NT2/D1 (cell line): ENCODE measurements around the gene SH3RF1.

Source experiments
- DNase-seq: peaks from one replicate; pipeline ENCODE4 v3.0.0-alpha.2; 2011; ENCODE audit warnings: low read depth, low spot score
- H3K27me3 ChIP-seq: 2 replicates; pipeline ENCODE4 v1.6.0; 2011; ENCODE audit warnings: mild to moderate bottlenecking; ENCODE audit not compliant: insufficient read length, insufficient read depth
- H3K36me3 ChIP-seq: 2 replicates; pipeline ENCODE4 v1.6.1; 2011; ENCODE audit warnings: mild to moderate bottlenecking, low read length, mixed read lengths; ENCODE audit not compliant: insufficient read depth, insufficient read length
- H3K4me1 ChIP-seq: 2 replicates; pipeline ENCODE4 v1.5.1; 2011; ENCODE audit not compliant: insufficient read depth, insufficient read length
- H3K4me3 ChIP-seq: 2 replicates; pipeline ENCODE4 v1.5.1; 2011; ENCODE audit warnings: low read depth; ENCODE audit not compliant: insufficient read length
- H3K9ac ChIP-seq: 2 replicates; pipeline ENCODE4 v1.6.0; 2011; ENCODE audit warnings: low read depth; ENCODE audit not compliant: insufficient read length
- H3K9me3 ChIP-seq: 2 replicates; pipeline ENCODE4 v1.5.1; 2011; ENCODE audit warnings: mild to moderate bottlenecking, low read length; ENCODE audit not compliant: insufficient read depth
- SUZ12 ChIP-seq: IDR thresholded peaks from 2 replicates; pipeline ENCODE4 v1.6.1; 2011; ENCODE audit not compliant: insufficient read length, insufficient read depth; ENCODE audit errors: extremely low read depth
- YY1 ChIP-seq: IDR thresholded peaks from 2 replicates; pipeline ENCODE4 v1.6.1; 2011; ENCODE audit not compliant: insufficient read length, insufficient read depth
- ZNF274 ChIP-seq: IDR thresholded peaks from 2 replicates; pipeline ENCODE4 v1.6.1; 2011; ENCODE audit warnings: mild to moderate bottlenecking, low read depth, low read length

The SH3RF1 gene

GRCh38 chr4:169115897-169116254 lies 154.9 kb downstream of the SH3RF1 start:
- H3K4me1 ChIP-seq, result peaks cover 6% of the 10 kb centered on the region
- peaks cover 20% of the 10 kb centered on the region for H3K36me3 ChIP-seq
- H3K9me3 ChIP-seq, result no peaks in the 10 kb centered on the region
- H3K4me3 ChIP-seq, result no peak overlapping the region
- no peak for DNase-seq
- TF ChIP-seq ZNF274 (no peak), SUZ12 (no peak), YY1 (no peak)
- no peaks in the 10 kb centered on the region for H3K27me3 ChIP-seq
- no peak overlapping the region for H3K9ac ChIP-seq

GRCh38 chr4:169115144-169115896 lies 155.4 kb downstream of the SH3RF1 start:
- Histone ChIP-seq H3K9ac (no peak overlapping the region), H3K4me3 (no peak overlapping the region), H3K36me3 (peaks cover 20% of the 10 kb centered on the region), H3K9me3 (no peaks in the 10 kb centered on the region), H3K4me1 (peaks cover 6% of the 10 kb centered on the region), H3K27me3 (no peaks in the 10 kb centered on the region)
- no peak for TF ChIP-seq SUZ12
- TF ChIP-seq YY1, result no peak
- TF ChIP-seq ZNF274, result no peak
- no peak for DNase-seq

GRCh38 chr4:169114341-169114974 lies 156.3 kb downstream of the SH3RF1 start:
- no peaks in the 10 kb centered on the region for H3K27me3 ChIP-seq
- TF ChIP-seq SUZ12 (no peak), YY1 (no peak), ZNF274 (no peak)
- DNase-seq, result no peak
- no peak overlapping the region for H3K9ac ChIP-seq
- no peaks in the 10 kb centered on the region for H3K9me3 ChIP-seq
- peaks cover 6% of the 10 kb centered on the region for H3K4me1 ChIP-seq
- H3K4me3 ChIP-seq, result no peak overlapping the region
- peaks cover 20% of the 10 kb centered on the region for H3K36me3 ChIP-seq

GRCh38 chr4:169110633-169111032 lies 160.1 kb downstream of the SH3RF1 start:
- TF ChIP-seq SUZ12 (no peak), YY1 (no peak), ZNF274 (no peak)
- Histone ChIP-seq H3K4me1 (no peaks in the 10 kb centered on the region), H3K4me3 (no peak overlapping the region), H3K9ac (no peak overlapping the region), H3K36me3 (peaks cover 2% of the 10 kb centered on the region), H3K9me3 (no peaks in the 10 kb centered on the region), H3K27me3 (no peaks in the 10 kb centered on the region)
- DNase-seq, result no peak

- DNase-seq, result no peak
- no peaks in the 10 kb centered on the region for H3K4me1 ChIP-seq
- TF ChIP-seq ZNF274, result no peak
- no peak for TF ChIP-seq YY1
- no peak for TF ChIP-seq SUZ12
- H3K36me3 ChIP-seq, result no peaks in the 10 kb centered on the region
- H3K4me3 ChIP-seq, result no peak overlapping the region
- no peaks in the 10 kb centered on the region for H3K9me3 ChIP-seq
- no peaks in the 10 kb centered on the region for H3K27me3 ChIP-seq
- no peak overlapping the region for H3K9ac ChIP-seq
These were observed 161.6 kb downstream of the SH3RF1 start for GRCh38 chr4:169109035-169109675.

GRCh38 chr4:169108303-169108702 lies 162.5 kb downstream of the SH3RF1 start:
- DNase-seq, result no peak
- Histone ChIP-seq H3K27me3 (no peaks in the 10 kb centered on the region), H3K36me3 (no peaks in the 10 kb centered on the region), H3K9me3 (no peaks in the 10 kb centered on the region), H3K9ac (no peak overlapping the region), H3K4me3 (no peak overlapping the region), H3K4me1 (no peaks in the 10 kb centered on the region)
- TF ChIP-seq ZNF274 (no peak), SUZ12 (no peak)

GRCh38 chr4:169107528-169107927 lies 163.2 kb downstream of the SH3RF1 start:
- no peak for DNase-seq
- H3K9ac ChIP-seq, result no peak overlapping the region
- no peaks in the 10 kb centered on the region for H3K9me3 ChIP-seq
- TF ChIP-seq SUZ12 (no peak), ZNF274 (no peak), YY1 (no peak)
- H3K27me3 ChIP-seq, result no peaks in the 10 kb centered on the region
- no peaks in the 10 kb centered on the region for H3K36me3 ChIP-seq
- H3K4me1 ChIP-seq, result no peaks in the 10 kb centered on the region
- H3K4me3 ChIP-seq, result no peak overlapping the region
